Activated naive CD8-positive, alpha-beta T cell treated with anti-CD3 and anti-CD28 coated beads for 36 hours (primary cell): Measurements from ENCODE around the gene LHX3. TPM values are rescaled to one million over a fixed set of nuclear protein-coding genes. Genes with fewer than 3 reads are reported as not detected.

ENCODE experiments used
- DNase-seq: peaks from one replicate; pipeline ENCODE4 v3.0.0; 2021
- H3K27ac Mint-ChIP-seq: one replicate; pipeline ENCODE4 v1.8.0; 2022; ENCODE audit warnings: mild to moderate bottlenecking, moderate library complexity, mixed read lengths
- H3K27me3 Mint-ChIP-seq: one replicate; pipeline ENCODE4 v1.8.0; 2022; ENCODE audit warnings: mild to moderate bottlenecking, mixed read lengths
- H3K36me3 Mint-ChIP-seq: one replicate; pipeline ENCODE4 v1.8.0; 2021; ENCODE audit warnings: mild to moderate bottlenecking, mixed read lengths
- H3K4me1 Mint-ChIP-seq: one replicate; pipeline ENCODE4 v1.8.0; 2021; ENCODE audit warnings: mixed read lengths
- H3K4me3 Mint-ChIP-seq: one replicate; pipeline ENCODE4 v1.8.0; 2022; ENCODE audit warnings: mild to moderate bottlenecking, moderate library complexity, mixed read lengths
- H3K9me3 Mint-ChIP-seq: one replicate; pipeline ENCODE4 v1.8.0; 2022; ENCODE audit warnings: mixed read lengths
- total RNA-seq, 2 experiments: library from RNA; stranded (reverse); gene quantifications; one replicate each; pipeline ENCODE4 v1.2.3, GENCODE V29; 2021

The LHX3 gene
- total RNA-seq, 2 experiments from 2014 or later: not detected

DNA sequence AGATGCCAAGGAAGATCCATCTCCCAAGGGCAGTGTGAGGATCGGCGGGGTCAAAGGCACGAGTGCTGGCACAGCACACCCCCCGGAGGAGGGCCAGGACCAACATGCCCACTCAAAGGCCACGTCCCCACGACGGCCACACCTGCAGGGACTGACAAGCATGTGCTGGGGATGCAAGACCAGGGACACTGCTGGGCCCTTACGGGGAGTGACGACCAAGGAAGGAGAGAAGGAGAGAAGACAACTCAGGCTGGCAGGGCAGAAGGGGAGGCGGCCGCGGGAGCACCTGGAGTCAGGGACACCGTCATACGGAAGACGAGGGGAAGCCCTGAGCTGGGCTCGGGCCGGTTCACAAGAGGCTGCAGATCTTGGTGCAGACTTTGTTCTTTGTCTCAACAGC is 30.2 kb upstream of the LHX3 start:
- no peaks in the 10 kb centered on the region for H3K27me3 Mint-ChIP-seq
- H3K4me3 Mint-ChIP-seq: no peak overlapping the region
- peaks cover 14% of the 10 kb centered on the region for H3K36me3 Mint-ChIP-seq
- no peak overlapping the region for H3K27ac Mint-ChIP-seq
- DNase-seq: no peak
- peaks cover 42% of the 10 kb centered on the region for H3K4me1 Mint-ChIP-seq
- H3K9me3 Mint-ChIP-seq: no peaks in the 10 kb centered on the region

DNA sequence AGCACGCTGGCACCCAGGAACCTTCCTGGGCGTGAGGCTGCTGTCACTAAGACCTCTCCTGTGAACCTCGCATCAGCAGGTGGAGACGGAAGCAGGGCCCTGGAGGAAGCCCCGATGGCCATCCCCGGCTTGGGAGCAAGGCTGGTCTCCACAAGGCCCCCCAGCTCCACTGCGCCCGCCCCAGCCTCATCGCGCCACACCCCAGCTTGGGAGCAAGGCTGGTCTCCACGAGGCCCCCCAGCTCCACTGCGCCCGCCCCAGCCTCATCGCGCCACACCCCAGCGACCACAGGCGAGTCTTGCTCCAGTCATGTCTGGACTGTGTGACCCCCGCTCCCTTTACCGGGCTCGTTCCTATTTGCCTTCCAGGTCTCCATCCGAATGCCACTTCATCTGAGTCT is 29.7 kb upstream of the LHX3 start:
- Mint-ChIP-seq H3K27me3 (no peaks in the 10 kb centered on the region), H3K4me3 (no peak overlapping the region), H3K36me3 (peaks cover 14% of the 10 kb centered on the region), H3K27ac (peak overlapping the region; percentile 28), H3K9me3 (no peaks in the 10 kb centered on the region), H3K4me1 (peaks cover 41% of the 10 kb centered on the region)
- DNase-seq: no peak

DNA sequence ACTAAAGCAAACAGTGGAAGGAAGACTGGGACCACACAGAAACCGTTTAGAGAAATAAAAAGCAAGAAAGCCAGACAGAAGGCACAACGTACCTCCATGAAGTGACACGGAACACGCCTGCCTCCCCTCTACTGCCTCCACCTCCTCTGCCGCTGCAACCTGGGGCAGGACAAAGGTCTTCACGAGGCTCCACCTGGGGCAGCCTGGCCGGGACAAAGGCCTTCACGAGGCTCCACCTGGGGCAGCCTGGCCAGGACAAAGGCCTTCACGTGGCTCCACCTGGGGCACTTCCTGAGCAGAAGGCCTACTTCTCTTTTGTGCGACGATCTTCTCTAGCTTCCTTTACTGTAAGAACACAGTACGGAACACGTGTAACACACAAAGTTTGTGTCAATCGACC is 28.9 kb upstream of the LHX3 start:
- H3K27me3 Mint-ChIP-seq: no peaks in the 10 kb centered on the region
- peaks cover 14% of the 10 kb centered on the region for H3K36me3 Mint-ChIP-seq
- H3K9me3 Mint-ChIP-seq: no peaks in the 10 kb centered on the region
- peak overlapping the region; percentile 30 for H3K27ac Mint-ChIP-seq
- peaks cover 35% of the 10 kb centered on the region for H3K4me1 Mint-ChIP-seq
- DNase-seq: no peak
- no peak overlapping the region for H3K4me3 Mint-ChIP-seq

DNA sequence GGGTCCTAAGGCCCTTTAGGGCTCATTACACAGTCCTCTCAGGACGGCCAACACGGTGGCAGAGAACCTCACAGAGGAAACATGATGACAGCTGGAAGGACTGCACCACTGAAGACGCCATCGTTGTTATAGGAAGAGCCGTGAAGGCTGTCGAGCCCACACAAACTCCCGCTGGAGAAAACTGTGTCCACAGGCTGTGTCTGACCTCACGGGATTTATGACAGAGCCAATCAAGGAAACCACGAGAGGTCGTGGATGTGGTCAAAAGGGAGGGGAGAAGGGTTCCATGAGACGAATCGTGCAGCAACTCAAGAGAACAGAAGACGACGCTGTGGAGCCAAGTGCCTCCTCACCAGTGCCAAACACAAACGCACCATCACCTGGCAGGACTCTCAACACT is 28.5 kb upstream of the LHX3 start:
- DNase-seq: no peak
- Mint-ChIP-seq H3K27me3 (no peaks in the 10 kb centered on the region), H3K4me1 (peaks cover 34% of the 10 kb centered on the region), H3K27ac (peak overlapping the region; percentile 30), H3K9me3 (no peaks in the 10 kb centered on the region), H3K36me3 (peaks cover 14% of the 10 kb centered on the region), H3K4me3 (no peak overlapping the region)

DNA sequence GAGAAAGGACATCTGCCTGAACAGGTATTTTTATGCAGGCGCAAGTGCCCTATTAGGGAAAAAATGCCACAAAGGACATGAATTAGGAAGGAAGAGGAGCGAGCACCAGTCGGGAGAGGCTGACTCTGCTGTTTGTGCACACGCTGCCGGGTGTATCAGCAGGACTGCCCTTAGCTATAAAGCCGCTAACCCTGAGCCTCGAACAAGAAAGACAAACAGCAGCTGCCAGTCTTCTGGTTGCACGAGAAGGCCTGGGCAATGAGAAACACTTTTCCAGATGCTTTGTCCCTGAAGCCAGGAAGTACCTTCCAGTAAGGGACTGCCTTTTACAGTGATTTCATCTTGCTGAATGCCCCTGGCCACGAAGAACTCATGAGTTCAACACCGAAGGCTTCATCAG is 28.0 kb upstream of the LHX3 start:
- H3K36me3 Mint-ChIP-seq: peaks cover 14% of the 10 kb centered on the region
- no peaks in the 10 kb centered on the region for H3K9me3 Mint-ChIP-seq
- DNase-seq: no peak
- no peaks in the 10 kb centered on the region for H3K27me3 Mint-ChIP-seq
- H3K27ac Mint-ChIP-seq: peak overlapping the region; percentile 30
- peaks cover 37% of the 10 kb centered on the region for H3K4me1 Mint-ChIP-seq
- H3K4me3 Mint-ChIP-seq: no peak overlapping the region

DNA sequence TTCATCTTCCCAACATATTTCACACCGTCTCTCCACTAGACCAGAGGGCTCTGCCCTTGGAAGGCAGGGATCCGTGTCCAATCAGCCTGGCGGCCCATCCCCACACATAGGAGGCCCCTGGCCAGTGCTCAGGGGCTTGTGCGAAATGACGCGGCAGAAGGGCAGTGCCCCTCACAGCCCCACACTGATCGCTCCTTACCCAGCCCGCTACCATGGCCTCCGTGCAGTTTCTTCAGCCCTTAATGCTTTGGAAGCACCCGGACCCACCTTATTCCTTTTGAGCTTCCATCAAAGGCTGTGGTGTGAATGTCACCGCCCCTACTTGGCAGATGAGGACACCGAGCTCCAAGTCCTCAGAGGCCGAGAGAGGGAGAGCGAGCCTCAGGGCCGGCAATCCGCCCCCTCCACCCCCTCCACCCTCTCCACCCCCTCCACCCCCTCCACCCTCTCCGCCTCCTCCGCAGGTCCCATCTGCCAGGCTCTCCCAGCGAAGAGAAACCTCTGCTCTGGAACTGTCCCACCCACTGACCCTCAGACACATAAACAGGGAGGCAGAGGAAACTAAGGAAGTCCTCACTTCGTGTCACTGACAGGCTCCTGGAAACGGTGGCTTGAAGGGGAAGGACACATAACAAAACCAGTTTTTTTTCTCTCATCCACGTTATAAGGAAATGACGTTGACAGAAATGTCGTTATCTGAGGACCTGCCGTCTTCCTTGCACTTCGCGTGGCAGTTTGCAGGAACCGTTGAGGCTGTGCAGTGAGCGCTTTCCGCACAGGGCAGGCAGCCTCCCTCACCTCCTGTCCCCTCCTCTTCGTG is 26.8 kb upstream of the LHX3 start:
- Mint-ChIP-seq H3K27ac (peak overlapping the region; percentile 47), H3K9me3 (no peaks in the 10 kb centered on the region), H3K27me3 (no peaks in the 10 kb centered on the region)

DNA sequence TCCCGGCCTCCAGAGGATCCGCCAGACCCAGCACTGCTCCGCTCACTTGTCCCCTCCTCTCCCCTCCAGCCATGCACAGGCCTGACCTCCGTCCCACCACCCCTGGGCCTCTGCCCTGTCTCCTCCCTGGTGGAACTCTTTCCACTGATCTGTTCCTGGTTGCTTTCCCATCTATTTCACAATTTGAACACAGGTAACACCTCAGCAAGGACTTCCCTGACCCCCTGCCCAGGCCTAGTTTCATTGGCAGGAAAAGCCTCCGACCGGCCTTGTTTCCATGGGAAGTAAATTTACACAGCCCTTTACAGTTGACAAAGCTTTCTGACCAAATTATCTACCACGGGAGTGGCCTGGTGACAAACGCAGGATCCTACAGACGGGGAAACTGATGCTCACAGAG is 25.8 kb upstream of the LHX3 start:
- Mint-ChIP-seq H3K9me3 (no peaks in the 10 kb centered on the region), H3K27ac (no peak overlapping the region), H3K27me3 (no peaks in the 10 kb centered on the region), H3K4me3 (no peak overlapping the region), H3K36me3 (peaks cover 14% of the 10 kb centered on the region), H3K4me1 (peaks cover 37% of the 10 kb centered on the region)
- DNase-seq: no peak

More for the DNA sequence above, 26.8 kb upstream of the LHX3 start:
- DNase-seq: no peak
- H3K36me3 Mint-ChIP-seq: peaks cover 14% of the 10 kb centered on the region
- H3K4me3 Mint-ChIP-seq: no peak overlapping the region
- peaks cover 37% of the 10 kb centered on the region for H3K4me1 Mint-ChIP-seq

DNA sequence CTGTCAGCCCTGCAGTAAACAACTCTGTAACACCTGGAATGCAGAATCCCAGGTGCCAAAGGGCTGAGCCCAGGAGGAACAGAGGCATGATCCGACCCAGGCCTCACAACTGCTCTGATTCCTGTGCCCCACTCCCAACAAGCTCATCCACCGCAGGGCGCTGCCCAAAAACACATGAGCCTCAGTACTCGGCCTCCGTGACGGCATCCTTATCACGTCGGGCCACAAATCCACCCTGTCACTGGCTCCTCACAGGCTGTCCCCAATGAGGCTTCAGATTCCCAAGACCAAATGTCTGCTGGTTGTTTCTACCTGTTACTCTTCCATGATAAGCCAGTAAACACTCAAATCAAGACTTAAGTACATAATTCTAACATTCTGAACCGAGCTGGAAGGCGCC is 25.4 kb upstream of the LHX3 start:
- no peak for DNase-seq
- H3K4me3 Mint-ChIP-seq: no peak overlapping the region
- no peak overlapping the region for H3K27ac Mint-ChIP-seq

DNA sequence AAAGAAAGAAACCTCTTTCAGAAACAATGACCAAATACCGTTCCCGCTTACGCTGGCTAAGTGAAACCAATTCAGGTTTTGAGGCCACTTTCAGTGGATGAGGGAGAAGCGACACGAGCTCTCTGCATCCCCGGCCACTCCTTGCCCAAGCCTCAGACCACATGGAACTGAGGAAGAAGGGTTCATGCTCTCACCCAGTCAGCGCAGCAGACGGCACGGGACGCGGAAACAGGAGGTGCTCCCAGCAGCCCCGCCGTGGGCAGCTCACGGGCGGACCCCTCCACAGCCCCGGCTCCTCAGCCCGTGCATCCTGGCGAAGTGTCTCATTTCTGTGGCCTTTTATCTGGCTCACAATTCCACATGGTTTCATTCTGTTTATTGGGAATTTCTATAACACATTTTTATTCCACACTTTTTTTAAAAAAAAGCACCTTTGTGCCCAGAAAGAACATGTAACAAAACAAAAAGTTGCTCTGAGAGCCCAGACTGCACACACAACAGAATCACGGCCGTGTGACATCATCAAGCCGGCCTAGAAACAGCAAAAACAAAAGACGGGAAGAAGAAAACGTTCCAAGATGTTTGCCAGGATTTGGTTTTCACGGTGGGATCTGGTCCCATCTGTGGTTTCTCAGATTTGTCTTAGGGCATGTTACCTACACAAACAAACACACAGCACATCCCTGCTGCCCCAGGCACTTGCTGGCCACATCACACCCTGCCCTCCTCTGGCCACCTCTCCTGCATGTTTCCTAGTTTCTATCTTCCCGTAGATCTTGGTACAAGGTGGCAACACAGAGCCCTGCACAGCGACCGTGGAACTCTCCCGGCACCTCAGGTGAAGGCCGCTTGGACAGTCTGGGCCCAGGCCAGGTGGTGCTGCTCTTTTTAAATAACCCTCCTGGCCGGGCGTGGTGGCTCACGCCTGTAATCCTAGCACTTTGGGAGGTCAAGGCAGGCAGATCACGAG is 24.5 kb upstream of the LHX3 start:
- Mint-ChIP-seq H3K27me3 (no peaks in the 10 kb centered on the region), H3K9me3 (no peaks in the 10 kb centered on the region), H3K4me3 (no peak overlapping the region), H3K4me1 (peaks cover 33% of the 10 kb centered on the region), H3K36me3 (peaks cover 16% of the 10 kb centered on the region), H3K27ac (no peak overlapping the region)
- DNase-seq: no peak

More for the DNA sequence above, 25.4 kb upstream of the LHX3 start:
- Mint-ChIP-seq H3K27me3 (no peaks in the 10 kb centered on the region), H3K36me3 (peaks cover 14% of the 10 kb centered on the region), H3K9me3 (no peaks in the 10 kb centered on the region), H3K4me1 (peaks cover 37% of the 10 kb centered on the region)

DNA sequence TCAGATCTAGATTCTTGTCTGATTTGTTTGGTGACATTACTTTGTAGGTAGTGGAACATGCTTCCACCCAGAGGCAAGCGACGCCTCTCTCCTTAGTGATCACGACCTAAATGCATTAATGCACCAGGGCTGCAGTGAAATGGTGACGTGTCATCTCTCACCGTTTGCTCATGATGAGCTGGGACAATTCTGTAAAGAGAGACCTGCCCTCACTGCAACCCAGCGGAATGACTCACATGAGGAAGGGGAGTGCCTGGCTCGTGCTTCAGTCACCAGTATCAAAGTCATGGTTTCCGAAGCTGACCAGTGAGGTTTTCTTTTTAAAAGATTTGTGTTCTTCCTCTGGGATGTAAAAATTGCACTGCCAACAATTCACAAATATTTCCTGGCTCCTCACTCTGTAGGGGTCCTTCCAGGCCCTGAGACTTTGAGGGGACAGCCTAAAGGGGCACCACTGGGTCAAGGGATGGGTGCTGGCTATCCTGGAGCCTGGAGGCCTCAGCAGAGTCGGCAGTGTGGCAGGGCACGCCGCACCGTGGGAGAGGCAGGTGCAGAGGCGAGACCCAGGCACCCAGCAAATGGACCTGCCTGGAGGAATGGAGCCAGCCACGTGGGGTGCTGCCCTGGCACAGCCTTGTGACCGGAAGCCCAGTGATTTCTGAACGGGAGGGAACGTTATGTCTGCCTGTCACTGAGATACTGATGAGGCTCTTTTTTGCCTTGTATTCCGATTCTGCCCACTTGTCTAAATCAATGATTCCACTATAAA is 23.4 kb upstream of the LHX3 start:
- Mint-ChIP-seq H3K36me3 (peaks cover 11% of the 10 kb centered on the region), H3K4me1 (peaks cover 23% of the 10 kb centered on the region), H3K27me3 (no peaks in the 10 kb centered on the region), H3K27ac (no peak overlapping the region), H3K4me3 (no peak overlapping the region), H3K9me3 (no peaks in the 10 kb centered on the region)
- no peak for DNase-seq

DNA sequence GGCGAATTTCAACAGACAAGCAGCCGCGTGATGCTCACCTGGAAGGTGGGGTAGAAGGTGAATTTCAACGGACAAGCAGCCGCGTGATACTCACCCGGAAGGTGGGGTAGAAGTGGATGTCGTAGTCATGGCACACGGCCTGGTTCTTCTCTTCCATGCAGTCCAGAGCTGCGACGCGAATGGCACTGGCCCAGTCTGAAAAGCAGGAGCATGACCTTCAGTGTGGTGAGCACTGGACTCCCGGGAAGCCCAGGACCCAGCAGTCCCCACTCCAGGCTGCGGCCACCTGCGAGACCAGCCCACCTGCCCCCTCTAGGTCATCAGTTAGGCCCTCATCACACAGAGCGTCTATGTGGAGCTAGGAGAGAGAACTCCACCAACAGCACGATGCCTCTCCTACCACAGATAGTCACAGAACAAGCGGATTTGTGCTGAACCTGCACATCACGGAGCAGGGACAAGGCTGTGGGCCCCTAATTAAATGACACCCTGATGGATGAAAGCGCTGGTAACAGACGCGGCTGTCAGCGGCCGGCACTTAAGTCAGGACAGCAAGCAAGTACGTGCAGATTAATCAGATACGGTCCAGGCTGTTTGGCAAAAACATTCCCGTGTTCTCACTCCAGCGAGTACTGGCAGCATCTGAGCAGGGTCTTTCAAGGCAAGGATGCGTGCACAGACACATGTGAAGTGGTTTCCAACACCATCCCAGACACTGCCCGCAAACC is 21.9 kb upstream of the LHX3 start:
- H3K9me3 Mint-ChIP-seq: no peaks in the 10 kb centered on the region
- no peaks in the 10 kb centered on the region for H3K27me3 Mint-ChIP-seq
- H3K36me3 Mint-ChIP-seq: peaks cover 7% of the 10 kb centered on the region
- H3K4me3 Mint-ChIP-seq: no peak overlapping the region
- H3K4me1 Mint-ChIP-seq: peaks cover 9% of the 10 kb centered on the region
- DNase-seq: no peak
- H3K27ac Mint-ChIP-seq: no peak overlapping the region

DNA sequence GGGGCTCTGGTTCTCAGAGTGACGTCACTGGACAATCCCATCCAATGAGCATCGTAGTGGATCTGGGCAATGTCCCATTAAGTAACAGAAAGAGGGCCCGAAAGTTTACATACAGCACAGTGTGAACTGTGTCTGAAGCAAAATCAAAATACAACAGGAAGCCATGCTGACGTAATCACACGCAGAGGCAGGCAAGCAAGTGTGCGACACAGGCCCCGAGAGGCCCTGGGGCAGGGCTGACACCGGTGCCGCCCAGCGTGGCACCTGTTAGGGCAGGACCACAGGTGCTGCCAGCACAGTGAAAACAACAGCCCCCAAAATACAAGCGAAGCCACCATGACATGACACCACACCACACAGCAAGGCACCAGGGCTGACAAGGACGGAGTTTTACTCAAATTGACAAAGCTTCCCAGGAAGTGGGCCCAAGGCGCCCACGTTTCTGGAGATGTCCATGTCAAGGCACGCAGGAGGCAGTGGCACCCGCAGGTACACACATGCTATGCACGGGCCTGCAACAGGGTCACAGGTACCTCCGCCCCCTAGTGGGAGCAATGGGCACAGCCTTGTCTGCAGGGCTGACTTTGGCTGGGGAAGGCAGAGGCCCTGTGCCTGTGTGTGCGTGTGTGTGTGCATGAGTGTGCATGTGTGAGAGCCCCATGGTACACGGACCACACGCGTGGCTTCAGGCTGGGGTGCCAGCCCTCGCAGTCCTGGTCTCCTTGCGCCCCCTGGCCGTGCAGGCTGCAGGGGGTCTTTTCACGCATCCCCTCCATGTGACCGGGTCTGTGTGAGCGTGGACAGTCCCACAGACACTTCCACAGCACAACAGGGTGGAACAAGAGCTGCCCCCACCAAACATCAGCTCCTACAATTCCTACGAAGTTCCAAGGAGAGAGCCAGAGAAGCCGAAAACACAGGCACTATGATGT is 21.1 kb upstream of the LHX3 start:
- no peaks in the 10 kb centered on the region for H3K27me3 Mint-ChIP-seq
- peaks cover 6% of the 10 kb centered on the region for H3K36me3 Mint-ChIP-seq
- H3K9me3 Mint-ChIP-seq: no peaks in the 10 kb centered on the region
- peak overlapping the region; percentile 16 for H3K27ac Mint-ChIP-seq
- H3K4me3 Mint-ChIP-seq: no peak overlapping the region
- H3K4me1 Mint-ChIP-seq: peaks cover 6% of the 10 kb centered on the region
- DNase-seq: peak; percentile 67

DNA sequence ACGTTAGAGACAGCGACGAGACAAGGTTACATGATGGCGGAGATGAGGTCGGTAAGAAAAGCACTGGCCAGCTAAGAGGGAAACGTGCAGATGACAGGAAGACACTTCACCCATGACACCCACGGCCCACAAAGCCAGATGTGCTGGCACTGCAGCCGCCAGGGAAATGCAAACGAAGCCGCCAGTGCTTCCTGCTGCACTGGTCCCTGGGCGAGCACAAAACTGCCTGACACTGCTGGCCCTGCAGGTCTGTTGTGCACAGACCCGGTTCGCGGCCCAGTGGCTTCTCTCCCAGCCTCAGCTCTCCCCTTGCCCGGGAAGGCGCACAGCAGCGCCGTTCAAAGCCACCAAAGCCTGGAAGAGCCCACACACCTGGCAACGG is 20.4 kb upstream of the LHX3 start:
- DNase-seq: no peak
- H3K9me3 Mint-ChIP-seq: no peaks in the 10 kb centered on the region
- no peaks in the 10 kb centered on the region for H3K27me3 Mint-ChIP-seq
- H3K4me1 Mint-ChIP-seq: peaks cover 9% of the 10 kb centered on the region
- H3K27ac Mint-ChIP-seq: peak overlapping the region; percentile 16
- H3K4me3 Mint-ChIP-seq: no peak overlapping the region
- peaks cover 10% of the 10 kb centered on the region for H3K36me3 Mint-ChIP-seq
